GM12891 (cell line): ENCODE results near the gene TWIST1.

ENCODE experiments used
- PAX5 ChIP-seq: IDR thresholded peaks from 2 replicates; pipeline ENCODE4 v1.6.1; 2011; ENCODE audit warnings: low read length, moderate library complexity, mild to moderate bottlenecking; ENCODE audit not compliant: insufficient read depth, severe bottlenecking
- POLR2A ChIP-seq: IDR thresholded peaks from 2 replicates; pipeline ENCODE4 v1.6.1; 2011; ENCODE audit warnings: low read depth, low read length, control low read depth
- POLR2AphosphoS5 ChIP-seq: IDR thresholded peaks from 2 replicates; pipeline ENCODE4 v1.6.1; 2011; ENCODE audit warnings: low read depth, low read length, control low read depth
- TAF1 ChIP-seq: IDR thresholded peaks from 2 replicates; pipeline ENCODE4 v1.6.1; 2011; ENCODE audit warnings: low read depth, low read length, control low read depth

- TF ChIP-seq POLR2A: no peak
- TF ChIP-seq POLR2AphosphoS5: no peak
- no peak for TF ChIP-seq TAF1
- no peak for TF ChIP-seq PAX5
Measured at GRCh38 chr7:19113002-19113350, 4.5 kb downstream of the TWIST1 start.
